ENCODE measurements around the gene SLC23A3.
A peak's percentile ranks its signal among the peaks of the same experiment; 100 is the strongest.

Gene SLC23A3

GRCh38 chr2:219197388-219197787, 27.6 kb upstream of the SLC23A3 start:
- H3K27me3 ChIP-seq (ENCODE audit: insufficient read depth, low read length): no peaks in the 10 kb centered on the region
- no peaks in the 10 kb centered on the region for H3K4me1 ChIP-seq (ENCODE audit: insufficient read depth, low read length)
- H3K9me3 ChIP-seq (ENCODE audit: low read length): no peaks in the 10 kb centered on the region
- no peaks in the 10 kb centered on the region for H3K36me3 ChIP-seq (ENCODE audit: insufficient read depth, low read length)
- no peak overlapping the region for H2AFZ ChIP-seq (ENCODE audit: low read depth, low read length)
- no peak overlapping the region for H3K4me3 ChIP-seq (ENCODE audit: low read length)

- no peak overlapping the region for H2AFZ ChIP-seq (ENCODE audit: low read depth, low read length)
- no peaks in the 10 kb centered on the region for H3K9me3 ChIP-seq (ENCODE audit: low read length)
- no peak overlapping the region for H3K4me3 ChIP-seq (ENCODE audit: low read length)
- peaks cover 24% of the 10 kb centered on the region for H3K36me3 ChIP-seq (ENCODE audit: insufficient read depth, low read length)
- no peaks in the 10 kb centered on the region for H3K27me3 ChIP-seq (ENCODE audit: insufficient read depth, low read length)
- no peaks in the 10 kb centered on the region for H3K4me1 ChIP-seq (ENCODE audit: insufficient read depth, low read length)
Measured at GRCh38 chr2:219186754-219187456, 17.1 kb upstream of the SLC23A3 start.

GRCh38 chr2:219184121-219184520, 14.3 kb upstream of the SLC23A3 start:
- H3K9me3 ChIP-seq (ENCODE audit: low read length): no peaks in the 10 kb centered on the region
- no peaks in the 10 kb centered on the region for H3K27me3 ChIP-seq (ENCODE audit: insufficient read depth, low read length)
- H3K36me3 ChIP-seq (ENCODE audit: insufficient read depth, low read length): peaks cover 48% of the 10 kb centered on the region
- peaks cover 6% of the 10 kb centered on the region for H3K4me1 ChIP-seq (ENCODE audit: insufficient read depth, low read length)
- H3K4me3 ChIP-seq (ENCODE audit: low read length): no peak overlapping the region
- no peak overlapping the region for H2AFZ ChIP-seq (ENCODE audit: low read depth, low read length)

GRCh38 chr2:219183151-219183772, 13.4 kb upstream of the SLC23A3 start:
- H2AFZ ChIP-seq (ENCODE audit: low read depth, low read length): no peak overlapping the region
- H3K36me3 ChIP-seq (ENCODE audit: insufficient read depth, low read length): peaks cover 48% of the 10 kb centered on the region
- peaks cover 12% of the 10 kb centered on the region for H3K4me1 ChIP-seq (ENCODE audit: insufficient read depth, low read length)
- H3K4me3 ChIP-seq (ENCODE audit: low read length): no peak overlapping the region
- H3K27me3 ChIP-seq (ENCODE audit: insufficient read depth, low read length): no peaks in the 10 kb centered on the region
- no peaks in the 10 kb centered on the region for H3K9me3 ChIP-seq (ENCODE audit: low read length)

- Histone ChIP-seq H3K27me3 (ENCODE audit: insufficient read depth, low read length) (no peaks in the 10 kb centered on the region), H3K4me3 (ENCODE audit: low read length) (no peak overlapping the region), H2AFZ (ENCODE audit: low read depth, low read length) (no peak overlapping the region), H3K9me3 (ENCODE audit: low read length) (no peaks in the 10 kb centered on the region), H3K4me1 (ENCODE audit: insufficient read depth, low read length) (peaks cover 12% of the 10 kb centered on the region), H3K36me3 (ENCODE audit: insufficient read depth, low read length) (peaks cover 48% of the 10 kb centered on the region)
Measured at GRCh38 chr2:219182331-219183150, 12.7 kb upstream of the SLC23A3 start.

- H3K4me3 ChIP-seq (ENCODE audit: low read length): no peak overlapping the region
- peaks cover 48% of the 10 kb centered on the region for H3K36me3 ChIP-seq (ENCODE audit: insufficient read depth, low read length)
- peaks cover 12% of the 10 kb centered on the region for H3K4me1 ChIP-seq (ENCODE audit: insufficient read depth, low read length)
- H3K27me3 ChIP-seq (ENCODE audit: insufficient read depth, low read length): no peaks in the 10 kb centered on the region
- H3K9me3 ChIP-seq (ENCODE audit: low read length): no peaks in the 10 kb centered on the region
- no peak overlapping the region for H2AFZ ChIP-seq (ENCODE audit: low read depth, low read length)
Measured at GRCh38 chr2:219181531-219181930, 11.7 kb upstream of the SLC23A3 start.

- H3K4me3 ChIP-seq (ENCODE audit: low read length): no peak overlapping the region
- H2AFZ ChIP-seq (ENCODE audit: low read depth, low read length): no peak overlapping the region
- no peaks in the 10 kb centered on the region for H3K9me3 ChIP-seq (ENCODE audit: low read length)
- no peaks in the 10 kb centered on the region for H3K27me3 ChIP-seq (ENCODE audit: insufficient read depth, low read length)
- H3K36me3 ChIP-seq (ENCODE audit: insufficient read depth, low read length): peaks cover 48% of the 10 kb centered on the region
- H3K4me1 ChIP-seq (ENCODE audit: insufficient read depth, low read length): peaks cover 15% of the 10 kb centered on the region
Measured at GRCh38 chr2:219180961-219181360, 11.1 kb upstream of the SLC23A3 start.

GRCh38 chr2:219179601-219180465, 10.0 kb upstream of the SLC23A3 start:
- Histone ChIP-seq H2AFZ (ENCODE audit: low read depth, low read length) (no peak overlapping the region), H3K4me1 (ENCODE audit: insufficient read depth, low read length) (peaks cover 21% of the 10 kb centered on the region), H3K36me3 (ENCODE audit: insufficient read depth, low read length) (peaks cover 50% of the 10 kb centered on the region), H3K27me3 (ENCODE audit: insufficient read depth, low read length) (no peaks in the 10 kb centered on the region), H3K4me3 (ENCODE audit: low read length) (peak overlapping the region; percentile 73), H3K9me3 (ENCODE audit: low read length) (no peaks in the 10 kb centered on the region)

- peaks cover 53% of the 10 kb centered on the region for H3K36me3 ChIP-seq (ENCODE audit: insufficient read depth, low read length)
- H3K4me3 ChIP-seq (ENCODE audit: low read length): peak overlapping the region; percentile 73
- peaks cover 21% of the 10 kb centered on the region for H3K4me1 ChIP-seq (ENCODE audit: insufficient read depth, low read length)
- H3K9me3 ChIP-seq (ENCODE audit: low read length): no peaks in the 10 kb centered on the region
- H2AFZ ChIP-seq (ENCODE audit: low read depth, low read length): peak overlapping the region; percentile 13
- H3K27me3 ChIP-seq (ENCODE audit: insufficient read depth, low read length): no peaks in the 10 kb centered on the region
Measured at GRCh38 chr2:219178377-219179175, 8.7 kb upstream of the SLC23A3 start.

- Histone ChIP-seq H3K9me3 (ENCODE audit: low read length) (no peaks in the 10 kb centered on the region), H2AFZ (ENCODE audit: low read depth, low read length) (peak within 1 kb of the TSS; percentile 74), H3K4me1 (ENCODE audit: insufficient read depth, low read length) (peaks cover 21% of the 10 kb centered on the region), H3K36me3 (ENCODE audit: insufficient read depth, low read length) (peaks cover 51% of the 10 kb centered on the region), H3K4me3 (ENCODE audit: low read length) (peak within 1 kb of the TSS; percentile 73), H3K27me3 (ENCODE audit: insufficient read depth, low read length) (no peaks in the 10 kb centered on the region)
Measured at GRCh38 chr2:219177552-219178376, 7.9 kb upstream of the SLC23A3 start, which contains the start of gene RETREG2. Gene RETREG2 (plus strand): TSS chr2:219178275. CDS start chr2:219178353, 78 bp downstream.

GRCh38 chr2:219176818-219177551, 7.2 kb upstream of the SLC23A3 start, which contains the start of gene CNPPD1:
Gene CNPPD1 (minus strand): TSS chr2:219176925. CDS start chr2:219176828, 97 bp downstream.
- Histone ChIP-seq H3K27me3 (ENCODE audit: insufficient read depth, low read length) (no peaks in the 10 kb centered on the region), H3K4me3 (ENCODE audit: low read length) (peak within 1 kb of the TSS; percentile 73), H3K36me3 (ENCODE audit: insufficient read depth, low read length) (peaks cover 46% of the 10 kb centered on the region), H3K4me1 (ENCODE audit: insufficient read depth, low read length) (peaks cover 21% of the 10 kb centered on the region), H2AFZ (ENCODE audit: low read depth, low read length) (peak within 1 kb of the TSS; percentile 74), H3K9me3 (ENCODE audit: low read length) (no peaks in the 10 kb centered on the region)

Data from neuron (in vitro differentiated cells).